IPS-NIHi11 (cell line): ENCODE measurements around the gene RGS19.
"Not testable (repeated sequence)": the region's sequence is repeated elsewhere in the genome, so short reads cannot be mapped to it uniquely, and the experiment has no call there.

ENCODE experiments used
- DNase-seq: peaks from one replicate; pipeline ENCODE4 v3.0.0; 2012; ENCODE audit warnings: mixed read lengths, low spot score

RGS19 gene

GRCh38 chr20:64095455-64095854, 16.1 kb upstream of the RGS19 start:
- DNase-seq, result no peak

- DNase-seq, result peak; percentile 54
Observed at GRCh38 chr20:64093013-64093503, 13.7 kb upstream of the RGS19 start.

- no peak for DNase-seq
Observed at GRCh38 chr20:64092258-64093012, 13.1 kb upstream of the RGS19 start.

GRCh38 chr20:64091770-64092169, 12.5 kb upstream of the RGS19 start:
- peak; percentile 72 for DNase-seq

- DNase-seq, result no peak
Observed at GRCh38 chr20:64091340-64091739, 12.0 kb upstream of the RGS19 start.

- no peak for DNase-seq
Observed at GRCh38 chr20:64090165-64090564, 10.8 kb upstream of the RGS19 start.

- not testable (repeated sequence) for DNase-seq
Observed at GRCh38 chr20:64088586-64088985, 9.3 kb upstream of the RGS19 start.

GRCh38 chr20:64087226-64087825, 8.0 kb upstream of the RGS19 start:
- DNase-seq, result not testable (repeated sequence)

GRCh38 chr20:64086801-64087200, 7.5 kb upstream of the RGS19 start:
- no peak for DNase-seq

- peak; percentile 71 for DNase-seq
Observed at GRCh38 chr20:64084685-64085152, 5.4 kb upstream of the RGS19 start.

GRCh38 chr20:64083804-64084684, 4.7 kb upstream of the RGS19 start, which contains the start of gene LKAAEAR1:
Gene LKAAEAR1, minus strand, starts transcription at chr20:64084398. Its CDS starts 179 bp downstream, at chr20:64084219.
- DNase-seq, result peak; percentile 50

- DNase-seq, result peak; percentile 87
Observed at GRCh38 chr20:64083378-64083803, 4.1 kb upstream of the RGS19 start.

GRCh38 chr20:64082820-64083377, 3.6 kb upstream of the RGS19 start:
- no peak for DNase-seq

- DNase-seq, result no peak
Observed at GRCh38 chr20:64082126-64082731, 2.9 kb upstream of the RGS19 start.

- no peak for DNase-seq
Observed at GRCh38 chr20:64081624-64081964, 2.3 kb upstream of the RGS19 start.

GRCh38 chr20:64080813-64081623, 1.7 kb upstream of the RGS19 start:
- no peak for DNase-seq

GRCh38 chr20:64080013-64080812, 895 bp upstream of the RGS19 start, which contains the start of gene OPRL1:
Gene OPRL1, plus strand, starts transcription at chr20:64080082. Its CDS starts 12,639 bp downstream, at chr20:64092721.
- DNase-seq, result no peak

GRCh38 chr20:64078934-64079272, 415 bp downstream of the RGS19 start:
- no peak for DNase-seq

- no peak for DNase-seq
Observed at GRCh38 chr20:64077876-64078551, 1.3 kb downstream of the RGS19 start.
